ENCODE measurements around the gene FGFR2. TPM values are rescaled to one million over a fixed set of nuclear protein-coding genes. Genes with fewer than 3 reads are reported as not detected.
A peak's percentile ranks its signal among the peaks of the same experiment; 100 is the strongest.

Gene FGFR2
- total RNA-seq, 4 donors from 2014 or later, result 65.6 to 149 (median 122) TPM

- Histone ChIP-seq H3K27ac (peak overlapping the region in 1 of 3 donors; percentile 30), H3K9me3 (no peaks in the 10 kb centered on the region), H3K4me1 (peaks cover 5% of the 10 kb centered on the region in 2 donors), H3K27me3 (no peaks in the 10 kb centered on the region), H3K4me3 (replicated peaks in 1 of 3) (no peak overlapping the region), H3K36me3 (peaks cover 9 to 19% of the 10 kb centered on the region in 2 donors)
- TF ChIP-seq POLR2A (IDR thresholded peaks at IDR 0.05), result no peak
- TF ChIP-seq CTCF (IDR thresholded peaks at IDR 0.05), result no peak
- intact Hi-C loops (cut with DNase I), result no loop called here
- WGBS, 2 donors, result 69 to 82% methylated on average over 1 of the region's 1 CpG
- DNase-seq, result no peak
Observed at GRCh38 chr10:121481180-121481579, 117.1 kb downstream of the FGFR2 start.

DNA sequence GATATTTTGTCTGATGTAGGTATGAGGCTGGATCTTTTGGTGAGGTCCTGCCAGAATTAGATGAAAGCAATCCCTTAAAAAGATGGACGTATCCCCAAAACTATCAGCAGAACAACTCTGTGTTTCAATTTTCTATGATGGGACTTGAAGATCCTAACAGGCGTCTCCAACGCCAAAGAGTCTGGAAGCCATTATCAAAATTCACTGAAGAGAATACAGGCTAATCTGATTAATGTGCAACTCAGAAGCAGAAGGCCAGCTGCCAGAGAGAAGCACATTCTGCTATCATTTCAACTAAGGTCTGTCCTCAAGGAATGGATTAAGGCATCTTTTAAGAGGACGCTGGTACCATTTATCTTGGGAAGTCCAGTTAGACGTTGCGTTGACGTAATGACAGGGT lies 119.7 kb downstream of the FGFR2 start:
- no peak for DNase-seq
- WGBS, 2 donors, result 87 to 88% methylated on average over 7 of the region's 7 CpGs
- peaks cover 5% of the 10 kb centered on the region in 2 donors for H3K4me1 ChIP-seq
- TF ChIP-seq CTCF (IDR thresholded peaks at IDR 0.05), result no peak
- no peak for TF ChIP-seq POLR2A (IDR thresholded peaks at IDR 0.05)
- no peaks in the 10 kb centered on the region for H3K27me3 ChIP-seq
- intact Hi-C loops (cut with DNase I), result no loop called here
- peaks cover 0 to 3% of the 10 kb centered on the region in 2 donors for H3K36me3 ChIP-seq
- H3K9me3 ChIP-seq, result no peaks in the 10 kb centered on the region
- no peak overlapping the region for H3K27ac ChIP-seq
- H3K4me3 ChIP-seq (replicated peaks in 1 of 3), result no peak overlapping the region

- no peaks in the 10 kb centered on the region for H3K4me1 ChIP-seq
- H3K27ac ChIP-seq, result no peak overlapping the region
- TF ChIP-seq POLR2A (IDR thresholded peaks at IDR 0.05), result no peak
- TF ChIP-seq CTCF (IDR thresholded peaks at IDR 0.05), result no peak
- H3K27me3 ChIP-seq, result no peaks in the 10 kb centered on the region
- no peak overlapping the region for H3K4me3 ChIP-seq (replicated peaks in 1 of 3)
- H3K9me3 ChIP-seq, result no peaks in the 10 kb centered on the region
- 80 to 92% methylated on average over 19 of the region's 19 CpGs for WGBS, 2 donors
- no peaks in the 10 kb centered on the region for H3K36me3 ChIP-seq
- intact Hi-C loops (cut with DNase I), result no loop called here
- no peak for DNase-seq
Observed at GRCh38 chr10:121469797-121470606, 128.2 kb downstream of the FGFR2 start.

DNA sequence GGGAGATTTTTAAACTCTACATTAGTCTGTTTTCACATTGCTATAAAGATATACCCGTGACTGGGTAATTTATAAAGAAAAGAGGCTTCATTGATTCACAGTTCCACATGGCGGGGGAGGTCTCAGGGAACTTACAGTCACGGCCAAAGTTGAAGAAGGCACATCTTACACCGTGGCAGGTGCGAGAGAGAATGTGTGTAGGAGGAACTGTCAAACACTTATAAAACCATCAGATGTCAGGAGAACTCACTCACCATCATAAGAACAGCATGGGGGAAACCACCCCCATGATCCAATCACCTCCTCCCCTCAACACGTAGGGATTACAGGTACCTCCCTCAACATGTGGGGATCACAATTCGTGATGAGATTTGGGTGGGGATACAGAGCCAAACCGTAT lies 129.5 kb downstream of the FGFR2 start:
- no peaks in the 10 kb centered on the region for H3K4me1 ChIP-seq
- H3K36me3 ChIP-seq, result no peaks in the 10 kb centered on the region
- WGBS, 2 donors, result 86 to 88% methylated on average over 8 of the region's 8 CpGs
- no peak overlapping the region for H3K4me3 ChIP-seq (replicated peaks in 1 of 3)
- no peaks in the 10 kb centered on the region for H3K9me3 ChIP-seq
- no peaks in the 10 kb centered on the region for H3K27me3 ChIP-seq
- no peak overlapping the region for H3K27ac ChIP-seq
- DNase-seq, result no peak
- no peak for TF ChIP-seq CTCF (IDR thresholded peaks at IDR 0.05)
- TF ChIP-seq POLR2A (IDR thresholded peaks at IDR 0.05), result no peak
- intact Hi-C loops (cut with DNase I), result no loop called here

DNA sequence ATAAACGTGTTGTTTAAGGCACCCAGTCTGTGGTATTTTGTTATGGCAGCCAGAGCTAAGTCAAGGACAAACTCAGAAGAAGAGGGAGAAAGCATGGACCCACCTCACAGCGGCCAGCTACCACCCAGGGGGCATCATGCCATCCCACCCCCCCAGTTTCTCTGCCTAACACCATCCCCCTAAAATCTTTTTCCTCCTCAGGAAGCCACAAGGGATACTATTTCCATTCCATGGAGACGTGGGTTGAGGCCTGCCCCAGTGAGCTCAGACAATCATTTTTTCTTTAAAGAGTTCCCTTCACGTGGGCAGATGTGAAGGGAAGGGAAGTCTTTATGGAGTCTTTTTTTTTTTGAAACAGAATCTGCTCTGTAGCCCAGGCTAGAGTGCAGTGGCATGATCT lies 131.8 kb downstream of the FGFR2 start:
- no peak for TF ChIP-seq POLR2A (IDR thresholded peaks at IDR 0.05)
- TF ChIP-seq CTCF (IDR thresholded peaks at IDR 0.05), result no peak
- Histone ChIP-seq H3K36me3 (no peaks in the 10 kb centered on the region), H3K27ac (no peak overlapping the region), H3K4me3 (replicated peaks in 1 of 3) (no peak overlapping the region), H3K9me3 (no peaks in the 10 kb centered on the region), H3K27me3 (no peaks in the 10 kb centered on the region), H3K4me1 (no peaks in the 10 kb centered on the region)
- 86 to 89% methylated on average over 4 of the region's 4 CpGs for WGBS, 2 donors
- DNase-seq, result no peak
- intact Hi-C loops (cut with DNase I), result no loop called here

All from thyroid gland (tissue), 4 donors.